ENCODE data around the gene ZFPM1.
A peak's percentile ranks its signal among the peaks of the same experiment; 100 is the strongest.

ZFPM1 gene

DNA sequence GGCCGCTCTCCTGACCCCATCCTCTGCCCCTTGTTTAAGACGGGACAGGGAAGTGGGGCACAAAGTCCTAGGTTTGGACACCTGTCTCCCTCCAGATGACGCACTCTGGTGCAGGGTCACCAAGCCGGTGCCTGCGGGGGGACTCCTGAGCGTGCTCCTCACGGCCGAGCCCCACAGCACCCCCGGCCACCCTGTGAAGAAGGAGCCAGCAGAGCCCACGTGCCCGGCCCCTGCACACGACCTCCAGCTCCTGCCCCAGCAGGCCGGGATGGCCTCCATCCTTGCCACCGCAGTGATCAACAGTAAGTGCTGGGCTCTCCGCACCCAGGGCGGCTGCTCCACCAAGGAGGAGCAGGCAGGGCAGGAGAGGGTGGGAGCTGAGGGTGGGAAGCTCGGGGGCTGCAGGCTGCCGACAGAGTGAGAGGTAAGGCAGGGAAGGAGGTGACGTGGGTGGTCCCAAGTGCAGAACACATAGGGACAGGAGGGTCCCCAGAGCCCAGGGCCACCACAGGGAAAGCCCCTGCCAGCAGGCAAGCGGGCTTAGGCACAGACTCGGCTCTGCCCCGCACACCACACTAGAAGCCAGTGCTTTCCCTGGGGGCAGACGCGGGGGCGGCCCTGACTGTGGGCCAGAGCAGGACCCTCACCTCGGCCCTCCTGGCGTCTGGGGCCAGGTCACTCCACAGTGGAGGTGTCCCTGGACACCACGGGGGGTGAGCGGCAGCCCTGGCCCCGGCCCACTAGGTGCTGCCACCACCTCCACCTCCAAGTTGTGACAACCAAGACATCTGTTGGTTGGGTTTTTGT lies 75.1 kb downstream of the ZFPM1 start:
- no peak for DNase-seq (ENCODE audit: low spot score)

DNA sequence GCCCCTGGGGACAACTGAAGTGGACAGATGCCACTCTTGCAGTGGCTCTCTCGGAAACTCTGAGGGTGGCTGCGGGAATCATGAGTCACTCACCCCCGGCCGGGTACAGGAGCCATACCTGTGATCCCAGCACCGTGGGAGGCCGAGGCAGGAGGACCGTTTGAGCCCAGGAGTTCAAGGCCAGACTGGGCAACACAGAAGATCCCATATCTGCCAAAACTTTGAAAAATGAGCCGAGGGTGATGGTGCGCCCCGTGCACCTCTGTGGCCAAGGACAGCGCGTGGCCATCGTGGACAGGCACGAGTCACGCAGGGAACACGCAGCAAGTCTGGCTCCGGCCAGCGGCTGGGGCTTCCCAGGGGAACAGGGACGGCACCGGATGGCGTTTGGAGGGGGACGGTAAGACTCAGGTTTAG lies 75.8 kb downstream of the ZFPM1 start:
- no peak for DNase-seq (ENCODE audit: low spot score)

DNA sequence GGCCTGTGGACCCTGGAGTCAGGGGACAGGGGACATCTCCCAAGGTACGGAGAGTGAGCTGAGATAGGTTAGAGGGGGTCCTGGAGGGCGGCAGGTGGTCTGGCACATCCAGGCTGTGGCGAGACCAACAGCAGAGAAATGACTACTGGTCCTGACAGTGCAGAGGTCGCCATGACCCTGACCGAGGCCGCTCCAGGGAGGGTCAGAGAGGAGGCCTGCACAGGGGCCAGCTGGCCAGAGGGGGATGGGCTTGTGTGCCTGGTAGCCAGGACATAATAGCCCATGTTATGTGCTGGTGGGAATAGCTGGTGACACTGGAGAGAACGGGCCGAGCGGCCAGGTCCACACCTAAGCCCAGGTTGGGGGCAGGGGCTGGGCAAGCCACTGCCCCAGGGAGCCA lies 76.5 kb downstream of the ZFPM1 start:
- no peak for DNase-seq (ENCODE audit: low spot score)

DNA sequence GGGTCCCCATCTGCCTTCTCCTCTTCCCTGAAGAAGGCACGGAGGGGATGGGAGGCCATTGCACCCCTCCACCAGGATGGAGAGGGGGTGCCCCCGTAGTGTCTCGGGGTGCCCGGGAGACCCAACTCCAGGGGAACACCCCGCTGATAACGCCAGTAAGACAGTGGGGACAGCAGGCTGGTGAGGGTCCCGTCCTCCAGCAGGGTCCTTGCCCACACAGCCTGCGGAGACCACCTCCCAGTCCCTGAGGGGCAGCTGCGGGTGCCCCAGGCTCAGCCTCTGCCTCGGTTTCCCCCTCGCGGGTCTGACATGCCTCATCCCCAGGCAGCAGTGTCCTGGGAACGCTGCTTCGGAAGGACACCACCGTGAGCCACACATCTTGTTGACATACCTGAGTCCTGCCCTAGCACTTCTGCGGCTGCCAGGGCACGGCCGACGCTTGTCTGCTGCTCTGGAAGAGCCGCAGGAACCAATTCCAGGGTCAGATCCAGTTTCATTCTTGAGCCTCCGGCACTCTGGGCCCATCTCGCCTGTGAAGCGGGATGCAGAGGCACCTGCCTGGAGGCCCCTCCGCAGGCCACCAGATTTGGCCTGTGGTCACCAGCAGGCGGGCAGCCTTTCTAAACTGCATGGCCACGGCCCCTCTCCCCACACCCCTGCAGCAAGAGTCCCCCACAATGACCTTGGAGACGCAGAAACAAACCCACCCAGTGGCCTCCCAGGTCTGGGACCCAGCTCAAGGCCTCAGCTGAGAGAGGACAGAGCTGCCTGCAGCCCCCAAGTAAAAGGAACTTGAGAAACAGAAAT lies 77.2 kb downstream of the ZFPM1 start:
- DNase-seq (ENCODE audit: low spot score), result no peak

DNA sequence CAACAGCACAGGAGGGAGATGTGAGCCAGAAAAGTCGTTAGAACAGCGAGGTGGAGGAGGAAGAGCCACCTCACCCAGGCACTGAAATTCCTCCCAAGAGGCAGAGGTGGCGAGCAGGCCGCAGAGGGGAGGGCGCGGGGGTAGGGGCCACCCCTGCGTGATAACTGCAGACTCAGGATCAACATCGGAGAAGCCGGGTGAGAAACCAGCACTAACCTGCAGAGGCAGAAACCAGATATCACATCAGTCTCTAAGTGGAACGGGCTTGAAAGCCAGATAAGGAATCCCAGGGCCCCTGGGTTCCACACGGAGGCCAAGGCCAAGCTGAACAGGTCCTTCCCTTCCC lies 77.8 kb downstream of the ZFPM1 start:
- no peak for DNase-seq (ENCODE audit: low spot score)

DNA sequence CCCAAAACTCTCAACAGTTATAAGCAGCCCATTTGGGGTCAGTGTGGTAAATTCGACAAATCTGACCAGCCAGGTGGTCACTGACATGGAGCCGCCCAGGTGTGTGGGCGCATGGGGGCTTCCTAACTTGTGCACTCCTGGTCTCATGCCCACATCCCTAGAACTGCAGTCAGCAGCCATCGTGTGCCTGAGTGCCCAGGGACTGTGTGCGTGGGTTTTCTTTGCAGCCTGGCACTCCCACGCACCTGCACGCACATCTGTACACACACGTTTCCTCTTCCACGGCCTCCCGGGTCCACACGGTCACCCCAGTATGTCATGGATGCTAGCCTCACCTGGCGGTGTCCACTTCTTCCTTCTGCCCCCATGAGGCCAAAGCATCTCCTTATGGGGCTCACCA lies 78.3 kb downstream of the ZFPM1 start:
- DNase-seq (ENCODE audit: low spot score), result no peak

DNA sequence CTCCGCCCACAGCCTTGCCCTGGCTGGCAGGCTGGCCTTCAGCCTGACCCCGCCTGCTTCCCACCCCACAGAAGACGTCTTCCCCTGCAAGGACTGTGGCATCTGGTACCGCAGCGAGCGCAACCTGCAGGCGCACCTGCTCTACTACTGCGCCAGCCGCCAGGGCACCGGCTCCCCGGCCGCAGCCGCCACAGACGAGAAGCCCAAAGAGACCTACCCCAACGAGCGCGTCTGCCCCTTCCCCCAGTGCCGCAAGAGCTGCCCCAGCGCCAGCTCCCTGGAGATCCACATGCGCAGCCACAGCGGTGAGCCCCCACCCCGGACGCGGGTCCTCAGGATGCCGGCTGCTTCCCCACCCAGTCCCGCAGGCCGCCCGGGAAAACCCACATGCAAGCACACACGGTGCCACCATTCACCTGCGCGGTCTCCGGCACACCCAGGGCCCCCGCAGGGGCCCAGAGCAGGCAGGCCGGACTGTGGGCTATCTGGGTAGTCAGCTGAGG lies 78.9 kb downstream of the ZFPM1 start:
- no peak for DNase-seq (ENCODE audit: low spot score)

DNA sequence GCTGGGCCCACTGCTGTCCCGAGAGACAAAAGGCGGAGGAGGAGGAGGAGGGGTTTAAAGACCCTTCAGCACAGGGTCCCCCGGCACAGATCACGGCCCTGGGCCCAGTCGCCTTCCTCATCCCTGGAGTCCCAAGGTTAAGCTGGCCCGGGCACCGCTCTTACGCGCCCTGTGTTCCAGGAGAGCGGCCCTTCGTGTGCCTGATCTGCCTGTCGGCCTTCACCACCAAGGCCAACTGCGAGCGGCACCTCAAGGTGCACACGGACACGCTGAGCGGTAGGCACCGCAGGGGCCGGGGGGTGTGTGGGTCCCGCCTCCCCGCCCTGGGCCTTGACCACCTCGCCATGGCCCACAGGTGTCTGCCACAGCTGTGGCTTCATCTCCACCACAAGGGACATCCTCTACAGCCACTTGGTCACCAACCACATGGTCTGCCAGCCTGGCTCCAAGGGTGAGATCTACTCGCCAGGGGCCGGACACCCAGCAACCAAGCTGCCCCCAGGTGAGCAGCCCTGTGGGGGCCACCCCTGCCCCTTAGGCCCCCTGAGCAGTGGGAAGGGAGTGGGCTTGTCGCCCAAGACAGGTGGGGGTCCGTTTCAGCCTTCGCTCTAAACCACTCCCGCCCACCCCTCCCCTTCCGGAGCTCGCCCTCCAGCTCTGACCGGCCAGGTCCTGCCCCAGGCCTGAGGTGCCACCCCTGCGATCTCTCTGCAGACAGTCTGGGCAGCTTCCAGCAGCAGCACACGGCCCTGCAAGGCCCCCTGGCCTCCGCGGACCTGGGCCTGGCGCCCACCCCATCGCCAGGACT lies 79.6 kb downstream of the ZFPM1 start:
- DNase-seq (ENCODE audit: low spot score), result no peak

DNA sequence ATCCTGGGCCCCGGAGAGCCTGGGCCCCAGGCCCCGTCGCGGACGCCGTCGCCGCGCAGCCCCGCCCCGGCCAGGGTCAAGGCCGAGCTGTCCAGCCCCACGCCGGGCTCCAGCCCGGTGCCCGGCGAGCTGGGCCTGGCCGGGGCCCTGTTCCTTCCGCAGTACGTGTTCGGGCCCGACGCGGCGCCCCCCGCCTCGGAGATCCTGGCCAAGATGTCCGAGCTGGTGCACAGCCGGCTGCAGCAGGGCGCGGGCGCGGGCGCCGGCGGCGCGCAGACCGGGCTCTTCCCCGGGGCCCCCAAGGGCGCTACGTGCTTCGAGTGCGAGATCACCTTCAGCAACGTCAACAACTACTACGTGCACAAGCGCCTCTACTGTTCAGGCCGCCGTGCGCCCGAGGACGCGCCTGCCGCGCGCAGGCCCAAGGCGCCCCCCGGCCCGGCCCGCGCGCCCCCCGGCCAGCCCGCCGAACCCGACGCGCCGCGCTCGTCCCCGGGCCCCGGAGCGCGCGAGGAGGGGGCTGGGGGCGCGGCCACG lies 80.4 kb downstream of the ZFPM1 start:
- no peak for DNase-seq (ENCODE audit: low spot score)

DNA sequence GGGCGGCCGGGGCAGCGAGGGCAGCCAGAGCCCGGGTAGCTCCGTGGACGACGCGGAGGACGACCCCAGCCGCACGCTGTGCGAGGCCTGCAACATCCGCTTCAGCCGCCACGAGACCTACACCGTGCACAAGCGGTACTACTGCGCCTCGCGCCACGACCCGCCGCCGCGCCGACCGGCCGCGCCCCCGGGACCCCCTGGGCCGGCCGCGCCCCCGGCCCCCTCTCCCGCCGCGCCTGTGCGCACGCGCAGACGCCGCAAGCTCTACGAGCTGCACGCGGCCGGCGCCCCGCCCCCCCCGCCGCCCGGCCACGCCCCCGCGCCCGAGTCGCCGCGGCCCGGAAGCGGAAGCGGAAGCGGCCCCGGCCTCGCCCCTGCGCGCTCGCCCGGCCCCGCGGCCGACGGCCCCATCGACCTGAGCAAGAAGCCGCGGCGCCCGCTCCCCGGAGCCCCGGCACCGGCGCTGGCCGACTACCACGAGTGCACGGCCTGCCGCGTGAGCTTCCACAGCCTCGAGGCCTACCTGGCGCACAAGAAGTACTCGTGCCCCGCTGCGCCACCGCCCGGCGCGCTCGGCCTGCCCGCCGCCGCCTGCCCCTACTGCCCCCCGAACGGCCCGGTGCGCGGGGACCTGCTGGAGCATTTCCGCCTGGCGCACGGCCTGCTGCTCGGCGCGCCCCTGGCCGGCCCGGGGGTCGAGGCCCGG lies 81.0 kb downstream of the ZFPM1 start:
- DNase-seq (ENCODE audit: low spot score), result peak; percentile 74

DNA sequence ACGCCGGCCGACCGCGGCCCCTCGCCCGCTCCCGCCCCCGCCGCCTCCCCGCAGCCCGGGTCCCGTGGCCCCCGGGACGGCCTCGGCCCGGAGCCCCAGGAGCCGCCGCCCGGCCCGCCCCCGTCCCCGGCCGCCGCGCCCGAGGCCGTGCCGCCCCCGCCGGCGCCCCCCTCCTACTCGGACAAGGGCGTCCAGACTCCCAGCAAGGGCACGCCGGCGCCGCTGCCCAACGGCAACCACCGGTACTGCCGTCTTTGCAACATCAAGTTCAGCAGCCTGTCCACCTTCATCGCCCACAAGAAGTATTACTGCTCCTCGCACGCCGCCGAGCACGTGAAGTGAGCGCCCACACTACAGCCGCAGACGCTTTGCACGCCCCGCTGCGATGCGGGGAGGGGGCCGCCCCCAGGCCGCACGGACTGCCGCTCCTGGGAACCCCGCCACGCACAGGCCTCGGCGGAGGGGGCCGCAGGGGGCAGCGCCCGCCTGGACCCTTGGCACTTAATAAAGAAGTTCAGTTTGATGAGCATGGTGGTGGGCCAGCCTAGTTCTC lies 81.6 kb downstream of the ZFPM1 start:
- no peak for DNase-seq (ENCODE audit: low spot score)

DNA sequence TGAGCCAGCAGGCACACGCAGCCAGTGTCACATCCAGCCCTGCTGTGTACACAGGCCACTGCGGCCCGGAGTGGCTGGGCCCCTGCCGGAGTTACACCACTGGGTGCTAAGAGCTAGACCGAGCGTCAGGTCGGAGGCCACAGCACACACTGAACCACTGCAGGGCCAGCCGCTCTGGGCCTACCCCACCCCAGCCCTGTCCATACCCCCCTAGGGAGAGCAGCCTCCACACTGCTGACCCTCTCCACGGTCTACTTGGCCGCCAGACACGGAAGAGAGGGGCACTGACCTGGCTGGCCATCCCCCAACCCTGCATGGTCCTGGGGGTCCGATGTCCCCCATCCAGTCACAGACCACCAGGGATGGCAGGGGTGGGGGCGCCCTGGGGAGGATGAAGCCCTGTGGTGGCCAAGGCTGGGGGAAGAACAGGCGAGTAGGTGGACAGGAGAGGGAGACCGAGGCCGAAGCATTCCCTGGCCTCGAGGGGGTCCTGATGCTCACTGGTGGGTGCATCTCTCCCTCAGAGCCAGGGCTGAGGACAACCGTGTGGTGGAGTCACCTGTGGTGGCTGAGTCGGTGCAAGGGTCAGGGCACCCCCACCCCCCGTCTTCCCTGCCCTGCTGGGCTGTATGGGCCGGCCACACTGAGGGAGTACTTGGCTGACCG lies 82.2 kb downstream of the ZFPM1 start:
- DNase-seq (ENCODE audit: low spot score), result no peak

DNA sequence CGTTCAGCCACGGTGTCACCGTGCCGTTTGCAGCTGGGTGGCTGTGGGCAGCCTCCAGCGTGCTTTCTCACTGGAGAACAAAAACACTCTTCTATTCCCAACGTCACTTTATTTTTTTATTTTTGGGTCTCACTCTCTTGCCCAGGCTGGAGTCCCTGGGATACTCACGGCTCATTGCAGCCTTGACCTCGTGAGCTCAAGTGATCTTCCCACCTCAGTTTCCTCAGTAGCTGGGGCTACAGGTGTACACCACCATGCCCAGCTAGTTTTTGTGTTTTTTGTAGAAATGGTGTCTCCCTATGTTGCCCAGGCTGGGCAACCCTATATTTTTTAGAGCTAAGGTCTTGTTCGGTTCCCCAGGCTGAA lies 82.8 kb downstream of the ZFPM1 start:
- no peak for DNase-seq (ENCODE audit: low spot score)

DNA sequence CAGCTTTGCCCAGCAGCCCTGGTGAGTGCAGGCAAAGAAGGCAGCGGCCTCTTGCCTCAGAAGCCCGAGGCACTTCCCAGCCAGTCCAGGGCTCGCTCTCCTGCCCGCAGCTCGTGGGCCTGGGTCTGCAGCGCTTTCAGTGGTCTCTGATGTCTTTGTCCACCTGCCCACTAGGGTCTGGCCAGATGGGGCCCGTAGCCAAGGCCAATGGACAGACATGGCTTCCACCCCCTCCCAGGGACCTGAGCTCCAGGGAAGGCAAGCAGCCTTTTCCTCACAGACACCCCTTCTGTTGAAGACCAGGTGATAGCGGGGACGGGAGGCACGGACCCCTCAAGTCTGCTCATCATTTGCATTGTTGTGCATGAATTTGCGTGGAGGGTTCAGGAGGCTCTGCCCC lies 83.4 kb downstream of the ZFPM1 start:
- no peak for DNase-seq (ENCODE audit: low spot score)

DNA sequence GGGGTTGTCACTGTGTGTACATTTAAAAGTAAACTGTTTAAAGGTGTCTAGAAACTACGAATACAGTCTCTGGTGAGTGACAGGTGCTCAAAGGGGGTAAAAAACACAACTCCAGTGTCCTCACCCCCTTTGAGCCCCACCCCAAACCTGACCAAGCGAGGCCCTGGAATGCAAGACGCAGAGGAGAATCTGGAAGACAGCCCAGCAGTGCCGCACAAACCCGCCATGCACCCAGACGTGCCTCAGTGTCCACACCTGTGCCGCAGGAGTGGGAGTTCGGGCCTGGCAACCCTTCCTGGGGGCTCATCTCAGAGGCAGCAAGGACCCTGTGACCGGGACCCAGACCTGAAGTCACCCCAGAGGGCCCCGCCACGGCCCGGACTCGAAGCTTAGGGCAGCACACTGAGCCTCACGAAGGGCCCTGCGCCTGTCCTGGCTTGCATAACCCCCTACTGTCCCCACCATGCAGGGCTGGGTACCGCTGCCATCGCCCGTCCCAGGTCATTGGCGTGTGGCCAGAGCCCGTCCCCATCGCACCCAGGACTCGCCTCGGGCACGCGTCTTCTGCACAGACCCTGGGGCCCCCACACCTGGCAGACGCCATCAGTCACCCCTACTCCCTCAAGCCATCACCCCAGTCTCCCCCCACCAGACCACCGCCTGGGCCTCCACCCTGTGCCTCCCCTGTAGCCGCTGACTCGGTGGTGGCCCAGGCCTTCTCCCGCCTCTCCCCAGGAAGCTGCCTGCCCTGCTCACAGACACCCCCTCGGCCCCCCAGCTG lies 84.1 kb downstream of the ZFPM1 start:
- no peak for DNase-seq (ENCODE audit: low spot score)

DNA sequence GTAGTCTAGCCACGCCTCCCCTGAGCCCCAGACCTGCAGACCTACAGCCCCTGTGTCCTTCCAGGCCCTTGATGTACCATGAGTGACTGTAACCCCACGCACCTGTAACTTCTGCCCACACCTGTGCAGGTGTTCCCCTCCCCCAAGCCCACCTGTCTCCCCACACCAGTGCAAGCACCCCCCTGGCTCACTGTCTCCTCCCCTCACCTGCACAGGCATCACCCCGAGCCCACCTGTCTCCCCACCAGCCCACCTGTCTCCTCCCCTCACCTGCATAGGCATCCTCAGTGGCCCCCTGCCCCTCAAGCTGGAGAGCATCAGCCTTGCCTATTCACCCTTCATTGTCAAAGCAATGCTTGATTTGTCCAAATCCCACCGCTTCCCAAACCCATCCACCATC lies 84.8 kb downstream of the ZFPM1 start:
- DNase-seq (ENCODE audit: low spot score), result no peak

DNA sequence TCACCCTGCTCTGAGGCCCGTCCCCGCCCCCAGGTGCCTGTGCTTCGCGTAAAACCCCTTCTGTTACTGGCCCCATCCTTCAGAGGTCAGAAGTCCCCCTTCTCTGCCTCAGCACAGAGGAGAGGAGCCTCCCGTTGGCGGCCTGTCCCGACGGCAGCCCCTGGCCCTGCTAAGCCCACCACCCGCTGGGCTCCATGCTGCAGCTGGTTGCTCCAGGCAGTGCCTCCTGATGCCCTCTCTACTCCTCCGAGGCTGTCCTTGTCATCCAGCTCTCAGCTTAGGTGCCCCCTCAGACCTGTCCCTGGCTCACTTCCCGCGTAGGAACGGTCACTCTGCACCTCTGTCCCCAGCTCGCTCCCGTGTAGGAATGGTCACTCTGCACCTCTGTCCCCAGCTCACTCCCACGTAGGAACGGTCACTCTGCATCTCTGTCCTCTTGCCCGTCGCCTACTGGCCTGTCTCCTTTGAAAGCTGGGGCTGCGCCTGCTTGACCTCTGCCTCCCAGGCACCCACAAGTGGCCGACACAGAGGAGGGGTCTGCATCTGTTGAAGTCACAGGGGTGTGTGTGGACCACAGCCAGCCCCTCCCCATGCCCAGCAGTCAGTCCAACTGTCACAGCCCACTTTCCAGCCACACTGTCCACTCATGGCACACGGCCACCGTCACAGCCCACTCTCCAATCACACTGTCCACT lies 85.4 kb downstream of the ZFPM1 start:
- no peak for DNase-seq (ENCODE audit: low spot score)

DNA sequence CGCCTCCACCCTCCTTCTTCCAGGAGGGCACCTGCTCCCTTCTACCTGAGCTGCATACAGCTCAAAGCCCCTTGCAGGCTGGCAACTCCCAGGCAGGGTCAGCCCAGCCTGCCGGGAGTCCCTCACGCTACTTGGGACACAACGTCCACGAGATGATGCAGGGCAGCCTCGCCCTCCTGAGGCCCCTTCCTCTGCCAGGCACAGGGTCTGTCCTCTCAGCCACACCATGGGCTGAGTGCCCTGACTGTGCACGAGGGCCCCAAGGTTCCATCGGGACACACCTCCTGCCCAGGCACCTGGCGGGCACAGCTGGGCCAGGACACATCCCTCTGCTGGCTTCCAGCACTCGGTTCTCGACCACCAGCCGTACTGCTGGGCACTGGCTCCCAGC lies 86.2 kb downstream of the ZFPM1 start:
- DNase-seq (ENCODE audit: low spot score), result no peak

DNA sequence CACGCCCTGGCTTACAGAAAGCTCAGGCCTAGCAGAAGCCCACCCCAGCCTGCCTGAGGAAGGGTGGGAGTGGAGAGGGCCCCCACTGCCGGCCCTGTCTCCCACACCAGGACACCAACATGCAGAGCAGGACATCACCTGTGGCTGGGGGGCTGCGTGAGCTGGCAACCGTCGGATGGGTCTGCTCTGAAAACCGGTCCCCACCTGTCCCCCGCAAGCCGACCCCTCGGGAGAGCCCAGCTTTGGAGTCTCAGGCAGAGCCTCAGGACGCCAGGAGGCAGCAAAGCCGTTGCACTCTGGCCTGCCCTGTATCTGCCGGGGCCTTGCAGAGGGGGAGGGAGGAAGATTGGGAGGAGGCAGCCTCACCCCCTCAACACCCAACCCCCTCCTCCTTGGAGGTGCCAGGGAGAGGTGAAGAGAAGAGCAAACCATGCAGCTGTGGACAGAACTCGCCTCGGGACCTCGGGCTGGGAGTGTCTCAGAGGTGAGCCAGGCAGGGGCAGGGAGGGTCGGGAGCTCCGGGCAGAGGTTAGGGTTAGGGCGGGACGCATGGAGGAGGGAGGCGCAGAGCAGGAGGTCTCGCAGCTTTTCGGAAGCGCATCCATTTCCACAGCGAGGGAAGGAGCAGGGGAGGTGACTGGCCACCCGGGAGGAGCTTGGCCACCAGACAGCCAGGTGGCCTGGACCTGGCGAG lies 86.7 kb downstream of the ZFPM1 start:
- no peak for DNase-seq (ENCODE audit: low spot score)
